H7 (cell line): ENCODE data around the gene KCNMB4. TPM values are rescaled to one million over a fixed set of nuclear protein-coding genes. Genes with fewer than 3 reads are reported as not detected.

Experiments
- DNase-seq: peaks from one replicate; pipeline ENCODE4 v3.0.0; 2012
- H3K27me3 ChIP-seq: 2 replicates; pipeline ENCODE4 v1.6.0; 2011; ENCODE audit warnings: mild to moderate bottlenecking, low read length; ENCODE audit not compliant: control insufficient read depth, insufficient read depth
- H3K36me3 ChIP-seq: replicated peaks from 2 replicates; pipeline ENCODE4 v1.5.1; 2011; ENCODE audit warnings: low read length; ENCODE audit not compliant: control insufficient read depth, insufficient read depth
- H3K4me3 ChIP-seq: 2 replicates; pipeline ENCODE4 v1.5.1; 2011; ENCODE audit warnings: low read depth, mild to moderate bottlenecking, control low read depth, low read length, moderate library complexity; ENCODE audit not compliant: insufficient read depth
- total RNA-seq: library from RNA; depleted of rRNA; stranded (reverse); fragments of >200 nt; shearing (Covaris generic); gene quantifications from 2 replicates; pipeline ENCODE4 v1.2.3, GENCODE V29; 2014; rRNA removed

The KCNMB4 gene
- total RNA-seq, 1 experiment from 2014 or later = 22.2 TPM

GRCh38 chr12:70482764-70483163, 116.7 kb downstream of the KCNMB4 start:
- no peak overlapping the region for H3K4me3 ChIP-seq
- DNase-seq = no peak
- no peaks in the 10 kb centered on the region for H3K36me3 ChIP-seq
- H3K27me3 ChIP-seq = no peaks in the 10 kb centered on the region

Other genes starting within 250 kb of the KCNMB4 start
- gene CNOT2, start 122.9 kb upstream of the KCNMB4 start, total RNA-seq = 83.3 and 104 TPM in 2 replicates